ENCODE measurements around the gene DNASE1L1.

DNA sequence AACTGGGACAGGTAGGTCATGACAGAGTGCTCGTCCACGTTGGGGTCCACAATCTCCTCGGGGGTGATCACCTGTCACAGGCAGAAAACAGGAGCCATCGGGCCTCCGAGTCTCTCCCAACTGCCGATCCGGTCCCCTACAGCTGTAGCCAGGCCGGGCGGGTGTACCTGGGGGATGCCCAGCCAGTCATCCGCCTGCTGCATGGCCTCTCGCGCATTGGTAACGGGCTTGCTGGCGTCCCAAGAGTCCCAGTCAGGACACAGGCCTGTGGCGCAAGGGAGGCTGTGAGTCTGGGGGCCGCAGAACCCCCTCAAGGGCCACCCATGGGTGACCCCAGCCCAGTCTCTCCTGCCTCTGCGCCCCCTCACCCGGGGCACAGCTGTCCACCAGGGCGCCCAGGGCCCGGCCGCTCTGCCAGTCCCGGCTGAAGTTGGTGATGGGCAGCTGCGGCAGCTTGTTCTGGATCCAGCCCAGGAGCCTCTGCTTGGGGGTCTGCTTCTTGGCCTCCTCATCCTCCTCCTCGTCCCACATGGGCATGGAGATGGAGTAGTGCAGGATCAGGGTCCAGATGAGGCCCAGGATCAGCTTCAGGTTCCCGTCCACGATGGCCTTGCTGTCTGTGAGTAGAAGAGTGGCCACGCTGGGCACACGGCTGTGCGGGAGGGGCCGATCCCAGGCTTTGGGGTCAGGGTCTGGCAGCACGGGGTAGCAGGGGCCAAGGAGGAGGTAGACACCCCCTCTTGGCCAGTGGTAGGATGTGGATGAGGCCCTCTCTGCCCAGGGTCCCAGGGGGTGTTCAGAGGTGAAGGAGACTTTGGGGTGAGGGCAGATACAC lies 41.4 kb downstream of the DNASE1L1 start:
- TF ChIP-seq, protein P1, sequence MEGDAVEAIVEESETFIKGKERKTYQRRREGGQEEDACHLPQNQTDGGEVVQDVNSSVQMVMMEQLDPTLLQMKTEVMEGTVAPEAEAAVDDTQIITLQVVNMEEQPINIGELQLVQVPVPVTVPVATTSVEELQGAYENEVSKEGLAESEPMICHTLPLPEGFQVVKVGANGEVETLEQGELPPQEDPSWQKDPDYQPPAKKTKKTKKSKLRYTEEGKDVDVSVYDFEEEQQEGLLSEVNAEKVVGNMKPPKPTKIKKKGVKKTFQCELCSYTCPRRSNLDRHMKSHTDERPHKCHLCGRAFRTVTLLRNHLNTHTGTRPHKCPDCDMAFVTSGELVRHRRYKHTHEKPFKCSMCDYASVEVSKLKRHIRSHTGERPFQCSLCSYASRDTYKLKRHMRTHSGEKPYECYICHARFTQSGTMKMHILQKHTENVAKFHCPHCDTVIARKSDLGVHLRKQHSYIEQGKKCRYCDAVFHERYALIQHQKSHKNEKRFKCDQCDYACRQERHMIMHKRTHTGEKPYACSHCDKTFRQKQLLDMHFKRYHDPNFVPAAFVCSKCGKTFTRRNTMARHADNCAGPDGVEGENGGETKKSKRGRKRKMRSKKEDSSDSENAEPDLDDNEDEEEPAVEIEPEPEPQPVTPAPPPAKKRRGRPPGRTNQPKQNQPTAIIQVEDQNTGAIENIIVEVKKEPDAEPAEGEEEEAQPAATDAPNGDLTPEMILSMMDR (conservative IDR thresholded peaks at IDR 0.05; ENCODE audit: low read length): no peak
- no peak for TF ChIP-seq EZH2phosphoT487 (IDR thresholded peaks at IDR 0.05; ENCODE audit: borderline replicate concordance)
